Stimulated activated CD8-positive, alpha-beta memory T cell treated with anti-CD3 and anti-CD28 coated beads, Interleukin-7, amount 100 ng/mL, for 24 hours (primary cell): Measurements from ENCODE around the gene SEZ6L2.
"Not testable (repeated sequence)": the region's sequence is repeated elsewhere in the genome, so short reads cannot be mapped to it uniquely, and the experiment has no call there.

Source experiments
- DNase-seq: peaks from one replicate; pipeline ENCODE4 v3.0.0-alpha.2; 2020; ENCODE audit warnings: low read depth

SEZ6L2 gene

GRCh38 chr16:29889372-29889771, 10.0 kb downstream of the SEZ6L2 start:
- DNase-seq, result not testable (repeated sequence)

GRCh38 chr16:29883987-29884386, 15.4 kb downstream of the SEZ6L2 start:
- DNase-seq, result no peak

GRCh38 chr16:29881050-29881449, 18.3 kb downstream of the SEZ6L2 start:
- DNase-seq, result no peak

GRCh38 chr16:29878172-29878571, 21.2 kb downstream of the SEZ6L2 start:
- no peak for DNase-seq

GRCh38 chr16:29877266-29877961, 21.9 kb downstream of the SEZ6L2 start:
- peak; percentile 30 for DNase-seq

GRCh38 chr16:29876594-29877249, 22.6 kb downstream of the SEZ6L2 start:
- DNase-seq, result no peak

- no peak for DNase-seq
Observed at GRCh38 chr16:29876217-29876593, 23.1 kb downstream of the SEZ6L2 start.

GRCh38 chr16:29875206-29875605, 24.1 kb downstream of the SEZ6L2 start:
- DNase-seq, result no peak

DNA sequence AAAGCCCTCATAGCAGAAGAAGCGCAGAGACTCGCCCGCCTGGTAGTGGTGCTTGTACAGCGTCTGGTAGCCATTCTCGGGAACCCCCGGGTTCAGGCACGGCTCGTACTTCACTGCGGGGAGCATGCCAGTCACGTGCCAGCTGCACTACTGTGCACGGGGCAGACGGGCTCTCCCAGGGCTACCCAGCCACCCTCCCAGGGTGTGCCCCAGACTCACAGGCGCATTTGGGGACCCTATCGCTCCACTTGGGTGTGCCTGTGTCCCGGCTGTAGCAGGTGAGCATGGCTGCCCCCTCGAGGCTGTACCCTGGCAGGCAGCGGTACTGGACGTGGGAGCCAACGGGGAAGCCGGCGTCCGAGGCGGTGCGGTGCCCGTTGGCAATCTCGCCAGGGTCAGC, 26.0 kb downstream of the SEZ6L2 start:
- DNase-seq, result no peak

DNA sequence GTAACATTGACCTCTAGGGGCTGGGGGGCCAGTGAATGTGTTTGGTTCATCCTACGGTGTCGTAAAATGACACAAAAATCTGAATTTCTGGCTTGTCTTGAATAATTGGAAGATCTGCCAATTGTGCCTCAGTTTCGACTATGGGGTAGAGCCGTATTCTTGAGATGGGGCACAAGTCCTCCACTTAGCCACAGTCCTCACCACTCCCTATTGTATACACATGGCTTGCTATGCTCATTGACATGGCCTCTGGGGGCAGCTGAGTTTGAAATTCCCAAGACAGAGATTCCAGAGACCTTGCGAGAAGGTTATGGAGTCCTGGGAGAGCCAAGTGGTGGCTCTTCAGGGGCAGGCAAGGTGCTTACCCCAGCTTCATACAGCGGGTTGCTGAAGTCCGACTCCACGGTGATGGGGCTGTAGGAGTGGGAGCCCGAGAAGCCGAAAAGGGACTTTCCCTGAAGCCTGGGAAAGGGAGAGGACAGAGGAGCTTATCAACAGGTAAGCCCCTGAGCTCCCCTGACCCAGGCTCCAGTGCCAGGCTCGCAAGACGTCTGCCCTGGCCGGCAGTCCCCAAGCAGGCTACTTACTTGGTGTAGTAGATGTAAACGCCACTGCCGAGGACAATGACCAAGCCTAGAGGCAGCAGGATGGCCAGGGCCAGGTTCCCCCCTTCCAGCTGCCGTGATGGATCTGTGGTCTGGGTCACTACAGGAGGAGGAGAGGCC, 27.4 kb downstream of the SEZ6L2 start:
- DNase-seq, result no peak

DNA sequence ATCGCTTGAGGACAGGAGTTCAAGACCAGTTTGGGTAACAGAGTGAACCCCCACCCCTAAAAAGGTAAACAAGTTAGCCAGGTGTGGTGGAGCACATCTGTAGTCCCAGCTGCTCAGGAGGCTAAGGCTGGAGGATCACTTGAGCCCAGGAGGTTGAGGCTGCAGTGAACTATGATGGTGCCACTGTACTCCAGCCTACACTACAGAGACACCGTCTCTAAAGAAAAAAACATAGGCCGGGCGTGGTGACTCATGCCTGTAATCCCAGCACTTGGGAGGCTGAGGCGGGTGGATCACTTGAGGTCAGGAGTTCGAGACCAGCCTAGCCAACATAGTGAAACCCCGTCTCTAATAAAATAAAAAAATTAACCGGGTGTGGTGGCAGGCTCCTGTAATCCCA, 30.3 kb downstream of the SEZ6L2 start:
- not testable (repeated sequence) for DNase-seq

DNA sequence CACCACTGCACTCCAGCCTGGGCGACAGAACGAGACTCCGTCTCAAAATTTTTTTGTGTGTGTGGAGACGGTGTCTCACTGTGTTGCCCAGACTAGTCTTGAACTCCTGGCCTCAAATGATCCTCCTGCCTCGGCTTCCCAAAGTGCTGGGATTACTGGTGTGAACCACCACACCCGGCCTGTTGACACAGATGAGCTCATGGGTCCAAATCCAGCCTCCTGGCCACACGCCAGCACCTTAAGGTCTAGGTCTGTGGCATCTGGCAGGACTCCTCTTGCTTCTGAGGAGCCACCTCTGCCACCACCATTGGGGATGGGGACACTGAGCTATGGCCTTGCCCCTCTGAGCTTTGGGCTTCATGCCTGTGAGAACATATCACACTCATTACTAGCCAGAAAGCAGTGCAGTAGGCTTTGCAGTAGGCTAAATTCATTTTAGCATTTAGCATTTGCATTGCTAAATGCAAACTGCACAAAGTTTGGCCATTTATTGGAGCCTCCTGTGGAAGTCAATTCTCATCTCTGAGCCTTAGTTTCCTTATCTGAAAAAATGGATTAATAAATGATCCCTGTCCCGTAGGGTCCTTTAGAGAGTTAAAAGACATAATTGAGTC, 30.8 kb downstream of the SEZ6L2 start:
- no peak for DNase-seq

GRCh38 chr16:29864205-29864604, 35.1 kb downstream of the SEZ6L2 start:
- no peak for DNase-seq

- DNase-seq, result no peak
Observed at GRCh38 chr16:29863669-29863984, 35.7 kb downstream of the SEZ6L2 start.

DNA sequence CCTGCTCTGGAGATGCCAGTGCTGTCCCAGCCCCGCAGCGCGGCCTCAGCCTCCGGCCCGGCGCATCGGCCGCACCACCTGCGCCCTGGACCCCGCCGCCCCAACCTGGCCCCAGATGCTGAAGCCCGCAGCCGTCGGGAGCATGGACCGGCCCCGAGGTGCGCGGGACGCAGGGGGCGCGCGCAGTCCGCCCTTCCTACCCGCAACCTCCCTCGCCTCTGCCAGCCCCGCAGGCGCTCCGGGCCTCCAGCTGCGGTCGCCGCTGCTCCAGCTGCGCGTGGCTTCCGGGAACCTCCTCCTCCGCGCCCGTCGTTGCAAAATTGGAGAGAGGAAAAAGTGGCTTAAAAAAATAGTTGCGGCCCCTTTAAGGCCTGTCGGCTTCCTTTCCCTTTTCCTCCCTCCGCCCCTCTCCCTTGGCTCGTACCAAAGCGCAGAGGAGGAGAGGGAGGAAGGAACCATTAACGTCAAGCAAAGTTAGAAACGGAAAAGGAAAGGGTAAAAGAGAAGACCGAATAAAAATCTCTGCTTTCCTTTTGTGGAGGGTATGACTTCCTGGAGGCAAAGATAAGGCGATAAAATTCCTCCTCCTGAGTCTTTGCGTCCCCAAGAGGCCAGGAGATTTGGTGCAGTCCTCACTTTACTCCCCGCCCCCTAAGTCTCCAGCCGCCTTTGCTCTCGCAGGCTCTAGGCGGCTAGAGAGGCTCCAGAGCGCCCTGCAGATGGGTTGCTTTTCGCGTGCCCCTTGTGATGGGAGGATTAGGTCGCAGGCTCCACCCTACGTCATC, 36.3 kb downstream of the SEZ6L2 start, which contains the start of gene CDIPT:
Gene CDIPT (minus strand): TSS at position 343 of the 785 bp plus-strand sequence. CDS start 369 bp downstream, outside the sequence.
- DNase-seq, result peak; percentile 78

GRCh38 chr16:29862383-29862883, 36.9 kb downstream of the SEZ6L2 start:
- DNase-seq, result no peak

DNA sequence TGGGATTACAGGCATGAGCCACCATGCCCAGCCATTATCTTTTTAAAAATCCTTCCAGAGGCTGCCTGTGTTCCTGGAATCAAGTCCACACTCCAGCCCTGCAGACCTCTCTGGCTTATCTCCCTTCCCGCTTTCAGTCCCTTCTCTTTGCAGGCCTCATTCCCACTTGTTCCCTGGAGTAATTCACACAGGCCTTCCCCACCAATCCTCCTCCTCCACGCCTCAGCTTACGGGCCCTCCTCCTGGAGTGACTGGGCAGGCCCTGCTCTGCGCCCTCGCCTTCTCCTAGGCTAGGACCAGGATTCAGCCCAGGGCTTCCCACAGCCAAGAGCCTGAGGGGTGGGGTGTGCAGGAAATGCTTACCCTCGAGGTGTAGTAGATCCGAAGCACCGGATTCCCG, 39.1 kb downstream of the SEZ6L2 start:
- DNase-seq, result no peak

DNA sequence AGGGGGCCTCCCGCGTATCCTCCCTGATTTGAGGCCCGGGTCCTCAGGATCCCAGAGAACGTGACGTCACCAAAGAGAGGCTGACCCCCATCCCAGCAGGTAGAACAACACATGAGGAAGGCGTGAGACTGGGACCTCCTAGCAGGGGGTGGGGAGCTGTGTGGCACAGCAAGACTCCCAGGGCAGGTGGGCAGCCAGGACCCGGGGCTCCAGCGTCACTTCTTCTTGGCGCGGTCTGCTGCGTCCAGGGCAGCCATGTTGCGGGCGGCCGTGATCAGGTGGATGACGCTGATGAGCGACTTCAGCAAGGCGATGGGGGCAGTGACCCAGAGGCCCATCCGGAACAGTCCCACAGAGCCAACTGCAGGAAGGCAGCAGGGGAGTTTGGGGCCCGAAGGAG, 40.4 kb downstream of the SEZ6L2 start:
- no peak for DNase-seq

- DNase-seq, result no peak
Observed at GRCh38 chr16:29858149-29858849, 41.1 kb downstream of the SEZ6L2 start.

GRCh38 chr16:29857133-29857760, 42.1 kb downstream of the SEZ6L2 start:
- no peak for DNase-seq
